GM18499 (cell line): ENCODE results near the gene SH2D3A.
A peak's percentile ranks its signal among the peaks of the same experiment; 100 is the strongest.
"Not testable (repeated sequence)": the region's sequence is repeated elsewhere in the genome, so short reads cannot be mapped to it uniquely, and the experiment has no call there.

Experiments used
- ATAC-seq: cut with Tn5 transposase; IDR thresholded peaks from one replicate; pipeline ENCODE4 v1.9.1; 2021; ENCODE audit warnings: moderate number of reproducible peaks; ENCODE audit not compliant: insufficient read depth, unreplicated experiment

Gene SH2D3A

DNA sequence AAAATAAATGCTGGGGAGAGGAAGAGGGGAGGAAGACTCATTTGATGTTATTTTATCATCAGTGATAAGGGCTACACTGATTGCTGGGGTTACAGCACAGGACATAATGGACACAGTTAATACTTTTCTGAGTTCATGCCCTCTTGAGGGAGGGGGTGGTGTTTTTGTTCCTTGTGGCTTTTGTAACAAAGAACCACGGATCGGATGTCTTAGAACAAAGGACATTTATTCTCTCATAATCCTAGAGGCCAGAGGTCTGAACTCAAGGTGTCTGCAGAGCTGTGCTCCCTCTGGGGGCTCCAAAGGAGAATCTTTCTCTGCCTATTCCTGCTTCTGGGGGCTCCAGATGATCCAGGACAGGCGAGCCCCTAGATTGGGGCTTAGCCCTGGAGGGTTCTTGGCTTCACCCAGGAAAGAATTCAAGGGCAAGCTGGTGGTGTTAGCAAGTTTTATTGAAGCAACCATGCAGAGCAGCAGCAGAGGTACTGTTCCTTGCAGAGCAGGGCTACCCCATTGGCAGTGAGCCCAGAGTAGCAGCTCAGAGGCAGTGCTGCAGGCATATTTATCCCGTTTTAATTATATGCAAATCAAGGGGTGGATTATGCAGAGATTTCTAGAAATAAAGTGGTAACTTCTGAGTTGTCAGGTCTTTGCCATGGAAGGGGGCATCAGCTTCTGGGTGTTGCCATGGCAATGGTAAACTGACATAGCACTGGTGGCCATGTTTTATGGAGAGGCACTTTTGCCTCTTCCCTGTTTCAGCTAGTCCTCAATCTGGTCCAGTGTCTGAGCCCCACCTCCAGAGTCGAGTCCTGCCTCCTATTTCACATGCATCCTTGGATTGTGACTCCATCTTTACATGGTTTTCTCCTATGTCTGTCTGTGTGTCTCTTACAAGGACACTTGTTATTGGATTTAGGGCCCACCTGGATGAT, 23.2 kb upstream of the SH2D3A start:
- ATAC-seq, result no peak

DNA sequence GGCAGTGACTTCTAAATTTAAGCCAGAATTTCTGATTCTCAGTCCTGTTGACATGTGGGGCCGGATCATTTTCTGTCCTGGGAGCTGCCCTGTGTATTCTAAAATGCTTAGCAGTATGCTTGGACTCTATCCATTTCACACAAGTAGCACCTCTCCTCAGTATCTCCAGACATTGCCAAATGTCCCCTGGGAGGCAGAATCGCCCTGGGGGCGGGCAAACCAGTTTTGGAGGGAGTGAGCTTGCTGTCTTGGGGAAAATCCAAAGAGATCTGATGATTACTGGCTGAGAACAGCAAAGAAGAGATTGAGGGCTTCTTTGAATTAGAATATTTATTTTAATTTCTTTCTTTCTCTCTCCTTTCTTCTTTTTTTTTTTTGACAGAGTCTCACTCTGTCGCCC, 21.7 kb upstream of the SH2D3A start:
- no peak for ATAC-seq

DNA sequence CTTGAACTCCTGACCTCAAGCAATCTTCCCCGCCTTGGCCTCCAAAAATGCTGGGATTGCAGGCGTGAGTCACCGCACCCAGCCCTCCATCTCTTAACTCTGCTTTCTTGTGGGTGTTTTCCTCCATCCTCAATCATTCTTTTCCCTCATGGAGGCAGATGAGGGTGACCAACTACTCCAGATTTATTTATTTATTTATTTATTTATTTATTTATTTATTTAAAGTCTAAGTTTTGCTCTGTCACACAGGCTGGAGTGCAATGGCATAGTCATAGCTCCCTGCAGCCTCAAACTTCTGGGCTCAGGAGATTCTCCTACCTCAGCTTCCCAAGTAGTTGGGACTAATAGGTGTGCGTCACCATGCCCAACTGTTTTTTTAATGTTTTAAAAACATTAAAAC, 20.2 kb upstream of the SH2D3A start:
- no peak for ATAC-seq

DNA sequence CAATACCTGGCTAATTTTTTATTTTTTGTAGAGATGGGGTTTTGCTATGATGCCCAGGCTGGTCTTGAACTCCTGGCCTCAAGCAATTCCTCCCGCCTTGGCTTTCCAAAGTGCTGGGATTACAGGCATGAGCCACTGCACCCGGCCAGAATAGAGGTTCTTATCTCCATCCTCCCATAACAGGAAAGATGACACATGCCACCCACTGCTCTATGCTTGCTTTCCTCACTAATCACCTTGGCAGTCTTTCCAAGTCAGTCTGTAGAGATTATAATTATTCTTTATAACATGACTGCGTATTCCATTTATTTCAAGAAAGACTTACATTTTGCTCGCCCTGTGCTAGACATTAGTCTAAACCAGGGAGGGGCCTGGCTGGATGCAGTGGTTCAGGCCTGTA, 12.0 kb upstream of the SH2D3A start:
- no peak for ATAC-seq

DNA sequence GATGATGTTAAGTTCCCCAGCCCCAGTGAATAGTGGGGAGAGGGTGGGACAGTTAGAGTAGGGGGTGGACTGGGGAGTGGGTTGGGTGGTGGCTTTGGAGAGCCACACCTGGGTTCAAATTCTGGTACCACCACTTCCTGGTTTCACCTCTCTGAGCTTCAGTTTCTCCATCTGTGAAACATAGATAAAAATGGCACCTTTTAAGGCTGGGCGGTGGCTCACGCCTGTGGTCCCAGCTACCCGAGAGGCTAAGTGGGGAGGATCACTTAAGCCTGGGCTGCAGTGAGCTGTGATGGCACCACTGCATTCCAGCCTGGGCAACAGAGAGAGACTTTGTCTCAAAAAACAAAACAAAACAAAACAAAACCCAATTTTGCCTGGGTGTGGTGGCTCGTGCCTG, 11.2 kb upstream of the SH2D3A start:
- ATAC-seq, result no peak

DNA sequence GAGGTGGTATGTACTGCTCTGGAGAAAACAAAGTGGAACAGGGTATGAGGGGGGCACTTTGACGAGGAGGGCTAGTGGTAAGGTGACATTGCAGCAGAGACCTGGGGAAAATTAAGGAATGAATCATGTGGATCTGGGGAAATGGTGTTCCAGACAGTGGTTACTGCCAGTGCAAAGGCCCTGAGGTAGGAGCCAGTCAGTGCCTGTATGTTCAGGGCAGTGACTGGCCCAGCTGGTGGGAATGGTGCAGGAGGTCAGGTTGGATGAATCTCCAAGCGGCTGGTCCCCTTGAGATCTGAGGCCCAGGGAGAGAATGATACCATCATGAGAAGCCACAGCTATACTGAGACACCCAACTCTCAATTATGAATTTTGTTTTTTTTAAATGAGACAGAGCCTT, 10.2 kb upstream of the SH2D3A start:
- ATAC-seq, result no peak

DNA sequence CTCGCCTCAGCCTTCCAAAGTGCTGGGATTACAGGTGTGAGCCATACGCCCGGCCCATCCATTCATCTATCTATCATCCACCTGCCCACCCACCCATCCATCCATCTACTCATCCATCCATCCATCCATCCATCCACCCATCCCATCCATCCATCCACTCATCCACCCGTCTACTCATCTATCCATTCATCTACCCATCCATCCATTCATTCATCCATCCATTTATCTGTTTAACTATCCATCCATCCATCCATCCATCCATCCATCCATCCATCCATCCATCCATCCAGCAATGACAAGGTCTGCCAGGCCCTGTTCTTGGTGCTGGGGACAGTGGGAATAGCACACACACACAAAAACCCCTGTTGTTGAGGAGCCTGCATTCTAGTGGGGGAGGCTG, 9.8 kb upstream of the SH2D3A start:
- no peak for ATAC-seq

DNA sequence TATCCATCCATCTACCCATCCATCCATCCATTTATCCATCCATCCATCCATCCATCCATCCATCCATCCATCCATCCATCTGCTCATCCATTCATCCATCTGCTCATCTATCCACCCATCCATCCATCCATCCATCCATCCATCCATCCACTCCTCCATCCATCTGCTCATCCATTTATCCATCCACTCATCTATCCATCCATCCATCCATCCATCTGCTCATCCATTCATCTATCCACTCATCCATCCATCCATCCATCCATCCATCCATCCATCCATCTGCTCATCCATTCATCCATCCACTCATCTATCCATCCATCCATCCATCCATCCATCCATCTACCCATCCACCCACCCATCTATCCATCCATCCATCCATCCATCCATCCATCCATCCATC, 8.8 kb upstream of the SH2D3A start:
- ATAC-seq, result not testable (repeated sequence)

DNA sequence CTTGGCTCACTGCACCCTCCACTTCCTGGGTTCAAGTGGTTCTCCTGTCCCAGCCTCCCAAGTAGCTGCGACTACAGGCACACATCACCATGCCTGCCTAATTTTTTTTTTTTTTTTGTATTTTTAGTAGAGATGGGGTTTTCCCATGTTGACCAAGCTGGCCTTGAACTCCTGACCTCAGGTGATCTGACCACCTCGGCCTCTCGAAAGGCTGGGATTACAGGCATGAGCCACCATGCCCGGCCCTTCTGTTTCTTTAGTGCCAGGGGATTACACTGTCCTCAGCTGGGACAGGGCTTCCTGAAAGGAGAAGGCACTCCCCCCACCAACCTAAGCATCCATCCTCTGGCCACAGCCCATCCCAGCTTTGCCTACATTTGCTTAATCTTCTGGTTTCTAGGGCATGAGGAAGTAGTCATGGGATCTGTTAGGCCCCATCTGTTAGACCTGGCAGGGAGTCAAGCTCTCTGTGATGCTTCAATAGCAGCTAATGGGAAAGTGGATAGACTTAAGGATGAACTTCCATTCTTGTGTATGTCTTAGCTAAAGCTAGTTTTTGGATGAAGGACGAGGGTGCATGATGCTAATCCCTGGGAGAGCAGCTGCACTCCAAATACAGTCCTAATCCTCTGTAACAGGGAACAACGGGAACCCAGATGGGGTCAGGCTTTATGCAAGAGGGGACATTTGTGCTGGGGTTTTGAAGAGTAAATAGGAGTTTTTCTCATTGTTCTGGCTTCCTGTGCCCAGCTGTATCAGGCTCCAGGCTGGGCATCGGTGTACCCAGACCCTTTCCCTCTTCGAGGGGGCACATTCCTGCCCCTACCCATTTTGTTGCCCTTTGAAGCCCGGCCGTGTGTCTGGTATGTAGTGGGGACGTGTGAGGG, 7.8 kb upstream of the SH2D3A start:
- no peak for ATAC-seq

DNA sequence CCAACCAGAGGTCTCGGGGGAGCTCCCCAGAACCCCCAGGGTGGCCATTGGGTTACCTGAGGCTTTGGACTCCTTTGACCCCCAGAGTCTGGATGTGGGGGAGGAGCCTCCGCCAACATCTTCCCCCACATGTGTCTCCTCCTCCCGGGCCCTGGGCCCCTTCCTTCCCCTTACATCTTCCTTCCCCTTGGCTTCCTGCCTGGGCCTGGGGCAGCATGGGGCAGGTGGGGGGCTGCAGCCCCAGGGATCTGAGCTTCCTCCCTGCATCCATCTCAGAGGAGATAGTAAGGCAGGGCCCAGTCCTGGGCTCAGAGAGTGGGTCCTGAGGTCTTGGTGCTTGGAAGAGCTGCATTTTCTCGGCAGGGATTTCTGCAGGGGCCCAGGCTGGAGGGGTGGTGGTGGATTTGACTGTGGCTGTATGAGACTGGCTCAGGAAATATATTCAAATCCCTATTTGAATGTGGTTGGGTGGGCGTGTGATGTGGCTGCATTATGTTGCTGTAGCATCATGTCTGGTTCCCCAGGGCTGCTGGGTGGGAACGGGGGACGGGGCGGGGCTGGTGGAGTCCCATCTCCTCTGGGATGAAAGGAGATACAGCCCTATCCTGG, 6.2 kb upstream of the SH2D3A start:
- ATAC-seq, result no peak

DNA sequence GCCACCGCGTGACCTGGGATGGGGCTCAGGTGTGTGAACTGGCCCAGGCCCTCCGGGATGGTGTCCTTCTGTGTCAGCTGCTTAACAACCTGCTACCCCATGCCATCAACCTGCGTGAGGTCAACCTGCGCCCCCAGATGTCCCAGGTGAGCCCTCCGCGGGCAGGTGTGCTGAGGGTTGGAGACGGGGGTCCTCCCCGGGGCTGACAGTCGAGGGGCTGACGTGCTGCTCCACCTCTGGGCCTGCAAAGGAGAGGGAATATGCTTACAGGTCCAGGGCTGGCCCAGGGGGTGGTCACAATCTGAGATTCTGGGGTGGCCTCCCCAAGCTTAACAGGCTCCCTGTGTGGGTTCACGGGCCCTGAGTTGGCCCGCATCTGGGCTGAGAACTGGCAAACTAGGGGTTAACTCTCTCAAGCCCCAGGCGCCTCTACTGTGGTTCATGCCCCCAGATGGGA, 5.7 kb upstream of the SH2D3A start:
- no peak for ATAC-seq

DNA sequence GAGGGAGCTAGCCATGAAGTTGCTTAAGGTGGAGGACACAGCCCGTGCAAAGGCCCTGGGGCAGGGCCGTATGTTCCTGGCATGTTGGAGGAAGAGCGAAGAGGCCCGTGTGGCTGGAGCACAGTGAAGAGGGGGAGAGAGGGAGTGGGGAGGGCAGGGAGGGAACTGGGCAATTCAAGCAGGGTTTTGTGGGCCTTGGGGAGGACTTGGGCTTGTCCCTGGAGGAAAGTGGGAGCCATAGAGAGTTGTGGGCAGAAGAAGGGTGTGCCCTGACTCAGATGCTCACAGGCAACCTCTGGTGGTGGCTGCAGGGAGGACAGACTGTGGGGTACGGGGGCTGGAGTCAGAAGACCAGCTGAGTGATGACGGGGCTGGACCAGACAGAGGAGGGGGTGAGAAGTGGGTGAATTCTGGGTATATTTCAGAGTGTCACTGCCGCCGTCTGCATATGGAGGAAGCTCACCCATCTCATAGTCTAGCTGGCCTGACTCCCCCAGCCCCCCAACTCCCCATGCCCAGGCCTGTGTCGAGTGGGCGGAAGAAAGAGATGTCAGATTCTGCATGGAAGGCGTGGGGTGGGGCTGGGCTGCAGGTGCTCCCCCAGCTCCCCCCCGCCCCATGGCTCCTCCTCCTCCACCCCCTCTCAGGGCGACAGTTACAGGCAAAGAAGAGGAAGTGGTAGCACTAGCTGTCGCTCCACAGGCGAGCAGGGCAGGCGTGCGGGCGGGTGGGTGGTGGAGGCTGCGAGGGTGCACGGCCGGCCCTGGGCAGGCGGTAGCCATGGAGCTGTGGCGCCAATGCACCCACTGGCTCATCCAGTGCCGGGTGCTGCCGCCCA, 5.0 kb upstream of the SH2D3A start, which contains the start of gene VAV1:
TSS of gene VAV1 (plus strand) at position 681 of the 838 bp plus-strand sequence. CDS start at position 781, 100 bp downstream.
- ATAC-seq, result no peak

DNA sequence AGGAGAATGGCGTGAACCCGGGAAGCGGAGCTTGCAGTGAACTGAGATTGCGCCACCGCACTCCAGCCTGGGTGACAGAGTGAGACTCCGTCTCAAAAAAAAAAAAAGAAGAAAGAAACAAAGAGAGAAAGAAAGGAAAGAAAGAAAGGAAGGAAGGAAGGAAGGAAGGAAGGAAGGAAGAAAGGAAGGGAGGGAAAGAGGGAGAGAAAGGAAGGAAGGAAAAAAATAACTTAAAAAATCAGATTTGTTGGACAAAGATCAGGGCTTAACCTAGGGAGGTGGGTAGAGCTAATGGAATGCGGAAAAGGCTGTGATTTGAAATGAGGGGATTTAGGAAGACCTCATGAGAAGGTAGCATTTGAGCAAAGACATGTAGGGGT, 4.4 kb upstream of the SH2D3A start:
- ATAC-seq, result not testable (repeated sequence)

DNA sequence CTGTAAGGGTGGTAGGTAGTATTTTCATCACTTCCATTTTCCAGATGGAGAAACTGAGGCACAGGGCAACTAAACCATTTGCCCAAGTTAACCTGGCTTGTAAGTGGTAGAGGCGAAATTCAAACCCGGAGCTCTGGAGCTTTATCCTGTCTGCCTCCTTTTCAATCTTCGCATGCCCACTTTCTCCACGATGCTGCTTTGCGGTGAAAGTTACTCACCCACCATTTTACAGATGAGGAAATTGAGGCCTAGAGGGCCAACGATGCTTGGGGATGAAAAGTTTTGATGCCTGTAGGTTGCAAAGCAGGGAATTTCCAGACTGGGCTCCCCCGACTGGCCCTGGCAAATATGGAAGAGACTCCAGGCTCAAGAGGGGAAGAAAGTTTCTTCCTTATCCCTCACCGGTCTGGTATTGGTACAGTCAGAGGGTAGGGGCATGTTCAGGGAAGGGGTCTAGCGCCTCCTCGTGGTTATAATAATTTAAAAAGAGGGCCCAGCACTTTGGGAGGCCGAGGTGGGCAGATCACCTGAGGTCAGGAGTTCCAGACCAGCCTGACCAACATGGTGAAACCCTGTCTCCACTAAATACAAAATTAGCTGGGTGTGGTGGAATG, 1.9 kb upstream of the SH2D3A start:
- ATAC-seq, result no peak

DNA sequence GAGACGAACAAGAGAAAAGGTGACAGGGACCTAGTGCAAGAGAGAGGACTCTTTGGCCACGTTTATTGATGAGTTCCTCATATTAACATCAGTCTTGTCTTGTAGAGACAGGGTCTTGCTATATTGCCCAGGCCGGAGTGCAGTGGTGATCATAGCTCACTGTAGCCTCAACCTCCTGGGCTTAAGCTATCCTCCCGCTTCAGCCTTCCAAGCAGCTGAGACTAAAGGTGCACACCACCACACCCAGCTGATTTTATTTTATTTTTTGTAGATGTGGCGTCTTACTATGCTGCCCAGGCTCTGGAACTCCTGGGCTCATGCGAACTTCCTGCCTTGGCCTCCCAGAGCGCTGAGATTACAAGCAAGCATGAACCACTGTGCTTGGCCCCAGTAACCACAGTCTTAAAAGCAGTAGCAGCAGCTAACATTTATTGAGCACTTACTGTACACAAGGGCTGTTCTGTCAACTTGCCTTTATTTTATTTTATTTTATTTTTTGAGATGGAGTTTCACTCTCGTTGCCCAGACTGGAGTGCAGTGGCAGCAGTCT, 1.1 kb upstream of the SH2D3A start:
- no peak for ATAC-seq

DNA sequence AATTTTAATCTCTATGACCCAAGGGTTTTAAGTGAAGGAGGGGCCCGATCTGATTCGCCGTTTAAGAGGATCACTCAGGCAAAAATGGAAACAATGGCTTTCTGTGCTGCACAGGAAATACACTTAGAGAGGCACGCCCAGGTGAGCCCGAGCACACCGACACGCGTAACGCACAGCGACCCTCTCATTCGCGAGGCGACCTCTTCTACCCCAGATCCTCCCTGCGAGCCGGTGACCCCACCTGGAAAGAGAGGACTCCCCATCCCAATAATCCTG, 216 bp downstream of the SH2D3A start:
- ATAC-seq, result peak; percentile 17

DNA sequence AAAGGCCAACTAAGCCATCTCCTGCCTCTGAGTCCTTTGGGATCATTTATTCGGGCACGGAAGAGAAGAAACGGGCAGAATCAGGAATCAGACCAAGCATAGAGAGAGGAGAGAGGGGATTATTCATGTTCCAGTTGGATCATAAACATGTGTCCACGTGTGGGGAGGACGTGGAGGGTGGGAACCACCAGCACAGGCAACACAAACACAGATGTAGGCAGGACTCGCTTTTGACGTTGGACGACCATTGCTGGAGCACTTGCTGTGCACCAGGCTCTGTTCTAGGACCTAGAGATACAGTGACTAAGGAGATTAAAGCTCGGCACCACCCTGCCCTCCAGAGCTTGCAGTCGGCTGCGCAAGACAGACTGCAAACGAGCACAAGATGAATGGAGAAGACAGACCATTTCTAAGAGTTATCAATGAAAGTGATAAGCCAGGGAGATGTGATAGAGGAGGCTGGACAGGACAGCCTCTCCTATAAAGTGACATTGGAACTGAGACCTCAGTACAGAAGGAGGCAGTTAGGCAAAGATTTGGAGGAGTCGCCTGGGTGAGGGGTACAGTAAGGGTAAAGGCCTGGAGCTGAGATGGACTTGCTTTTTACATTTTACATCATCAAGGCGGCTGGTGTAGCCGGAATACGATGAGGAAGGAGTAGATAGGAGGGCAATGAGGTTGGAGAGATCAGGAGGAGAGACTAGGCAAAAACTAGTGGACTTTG, 716 bp downstream of the SH2D3A start:
- no peak for ATAC-seq

DNA sequence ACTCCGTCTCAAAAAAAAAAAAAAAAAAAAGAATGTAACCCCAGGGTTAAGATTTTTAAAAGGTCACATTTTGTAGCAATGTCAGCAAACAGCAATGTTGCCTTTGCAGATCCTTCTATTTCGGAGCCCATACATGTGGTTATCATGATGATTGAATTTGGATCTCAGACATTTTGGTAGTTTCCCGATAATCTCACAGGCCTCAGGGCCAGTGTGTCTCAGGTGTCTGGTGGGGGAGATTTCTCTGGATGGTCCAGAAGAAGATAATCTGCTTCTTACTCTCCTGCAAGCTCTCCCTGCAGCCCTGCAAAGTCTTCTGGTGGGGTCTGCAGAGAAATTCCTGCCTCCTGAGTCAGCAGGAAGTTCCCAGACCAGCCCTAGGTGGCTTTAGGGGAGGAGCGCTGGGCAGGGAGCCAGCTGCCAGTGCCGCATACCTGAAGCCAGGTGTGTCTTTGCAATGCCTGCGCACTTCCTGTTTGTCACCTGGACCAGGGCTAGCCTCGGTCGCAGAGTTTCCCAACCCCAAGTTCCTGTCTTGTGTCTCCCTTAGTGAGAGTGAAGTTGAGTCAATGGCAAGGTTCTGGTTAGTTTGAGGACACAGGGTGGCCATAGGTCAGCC, 1.4 kb downstream of the SH2D3A start:
- no peak for ATAC-seq
